Tibial artery (tissue), 4 donors: ENCODE results near the gene GRAP2.

Experiments used
- DNase-seq, 2 donors: peaks; one replicate each; pipeline ENCODE4 v3.0.0-alpha.2; 2019
- H3K27ac ChIP-seq, 2 donors: fragments of 200-600 bp; sonication (generic) in 1 of 2; 1 replicate in 1 of 2; 2 replicates in 1 of 2; pipeline ENCODE4 v1.5.1; 2018 to 2019; ENCODE audit warnings: mild to moderate bottlenecking in 1 of 2
- H3K27me3 ChIP-seq, 2 donors: fragments of 200-600 bp; sonication (generic) in 1 of 2; one replicate each; pipeline versions ENCODE4 v1.5.1 to v1.6.0; 2016 to 2019
- H3K36me3 ChIP-seq, 3 donors: fragments of 200-600 bp; sonication (generic) in 2 of 3; one replicate each; pipeline ENCODE4 v1.5.1; 2016 to 2019; ENCODE audit warnings: mild to moderate bottlenecking in 2 of 3
- H3K4me1 ChIP-seq, 4 donors: fragments of 200-600 bp; sonication (generic) in 2 of 4; 1 replicate in 3 of 4; 2 replicates in 1 of 4; pipeline ENCODE4 v1.5.1; 2016 to 2019
- H3K4me3 ChIP-seq, 2 donors: fragments of 200-600 bp; sonication (generic) in 1 of 2; 1 replicate in 1 of 2; 2 replicates in 1 of 2; pipeline ENCODE4 v1.5.1; 2018 to 2019; ENCODE audit warnings: mild to moderate bottlenecking in 2 of 2
- H3K9me3 ChIP-seq, 3 donors: fragments of 200-600 bp; sonication (generic) in 1 of 3; one replicate each; pipeline ENCODE4 v1.5.1; 2016 to 2019
- CTCF ChIP-seq, 2 experiments: fragments of 200-600 bp in 1 of 2; fragments of 450-650 bp in 1 of 2; IDR thresholded peaks; one replicate each; pipeline ENCODE4 v1.5.1; 2017 to 2019; ENCODE audit warnings: antibody characterized with exemption in 2 of 2, mild to moderate bottlenecking in 1 of 2, moderate library complexity in 1 of 2
- intact Hi-C: fragments of 100-400 bp; cut with DNase I; formaldehyde crosslinking; loops from one replicate; pipeline ENCODE4 v1.15.0; 2023; ENCODE audit warnings: low total_unique reads

The GRAP2 gene

GRCh38 chr22:40014667-40015248, 113.9 kb downstream of the GRAP2 start:
- no peak for DNase-seq
- TF ChIP-seq CTCF (IDR thresholded peaks at IDR 0.05) = no peak

GRCh38 chr22:40015358-40015976, 114.6 kb downstream of the GRAP2 start:
- no peak for TF ChIP-seq CTCF (IDR thresholded peaks at IDR 0.05)
- Histone ChIP-seq H3K27me3 (peaks cover 0 to 48% of the 10 kb centered on the region in 2 donors), H3K4me1 (no peaks in the 10 kb centered on the region), H3K36me3 (no peaks in the 10 kb centered on the region), H3K27ac (no peak overlapping the region), H3K4me3 (no peak overlapping the region), H3K9me3 (no peaks in the 10 kb centered on the region)
- DNase-seq = no peak
- intact Hi-C loops = no loop called here

More at GRCh38 chr22:40014667-40015248, 113.9 kb downstream of the GRAP2 start:
- Histone ChIP-seq H3K4me1 (peaks cover 0 to 6% (median 0%) of the 10 kb centered on the region in 4 donors), H3K36me3 (no peaks in the 10 kb centered on the region), H3K4me3 (no peak overlapping the region), H3K27ac (no peak overlapping the region), H3K27me3 (peaks cover 0 to 51% of the 10 kb centered on the region in 2 donors), H3K9me3 (no peaks in the 10 kb centered on the region)
- intact Hi-C loops = no loop called here

- no peak overlapping the region for H3K4me3 ChIP-seq
- H3K27me3 ChIP-seq = peaks cover 0 to 58% of the 10 kb centered on the region in 2 donors
- peaks cover 0 to 11% (median 0%) of the 10 kb centered on the region in 4 donors for H3K4me1 ChIP-seq
- no peak for TF ChIP-seq CTCF (IDR thresholded peaks at IDR 0.05)
- no peaks in the 10 kb centered on the region for H3K36me3 ChIP-seq
- H3K9me3 ChIP-seq = no peaks in the 10 kb centered on the region
- DNase-seq = no peak
- intact Hi-C loops = no loop called here
- no peak overlapping the region for H3K27ac ChIP-seq
Measured at GRCh38 chr22:40018051-40018450, 117.2 kb downstream of the GRAP2 start.

GRCh38 chr22:40019100-40019499, 118.2 kb downstream of the GRAP2 start:
- intact Hi-C loops = no loop called here
- DNase-seq = no peak
- no peak overlapping the region for H3K27ac ChIP-seq
- no peaks in the 10 kb centered on the region for H3K36me3 ChIP-seq
- H3K4me3 ChIP-seq = no peak overlapping the region
- peaks cover 0 to 14% (median 0%) of the 10 kb centered on the region in 4 donors for H3K4me1 ChIP-seq
- peaks cover 0 to 67% of the 10 kb centered on the region in 2 donors for H3K27me3 ChIP-seq
- H3K9me3 ChIP-seq = no peaks in the 10 kb centered on the region
- no peak for TF ChIP-seq CTCF (IDR thresholded peaks at IDR 0.05)

GRCh38 chr22:40020956-40021355, 120.1 kb downstream of the GRAP2 start:
- no peak for DNase-seq
- Histone ChIP-seq H3K36me3 (no peaks in the 10 kb centered on the region), H3K27ac (no peak overlapping the region)

More at GRCh38 chr22:40020956-40021355, 120.1 kb downstream of the GRAP2 start:
- Histone ChIP-seq H3K27me3 (peaks cover 0 to 68% of the 10 kb centered on the region in 2 donors), H3K4me3 (no peak overlapping the region), H3K9me3 (no peaks in the 10 kb centered on the region), H3K4me1 (peaks cover 0 to 21% (median 0%) of the 10 kb centered on the region in 4 donors)
- no peak for TF ChIP-seq CTCF (IDR thresholded peaks at IDR 0.05)
- intact Hi-C loops = no loop called here
